ENCODE results near the gene GDPD2. TPM values are rescaled to one million over a fixed set of nuclear protein-coding genes. Genes with fewer than 3 reads are reported as not detected.

The GDPD2 gene
- total and polyA plus RNA-seq, 2 donors from 2014 or later, result 2.5 to 7.0 TPM

GRCh38 chrX:70453024-70453618 lies 30.0 kb downstream of the GDPD2 start:
- no peaks in the 10 kb centered on the region for H3K36me3 ChIP-seq (ENCODE audit: control insufficient read depth in 2 of 3, insufficient read depth in 3 of 3, low read length in 3 of 3)
- FAIRE-seq (no peak), DNase-seq (no peak)
- H3K9ac ChIP-seq (ENCODE audit: low read length in 3 of 3), result peak overlapping the region in 1 of 3 donors; percentile 40
- no peaks in the 10 kb centered on the region for H3K9me3 ChIP-seq (ENCODE audit: control insufficient read depth in 2 of 3, insufficient read depth in 1 of 3, low read length in 3 of 3)
- no peak overlapping the region for H3K27ac ChIP-seq (ENCODE audit: low read depth in 2 of 2, low read length in 2 of 2)
- peak overlapping the region in 2 of 3 donors; percentile 24 to 54 for H3K4me3 ChIP-seq (ENCODE audit: low read length in 3 of 3)
- H3K27me3 ChIP-seq (ENCODE audit: control insufficient read depth, insufficient read depth, low read length), result no peaks in the 10 kb centered on the region
- no peak for TF ChIP-seq CTCF (IDR thresholded peaks at IDR 0.05; ENCODE audit: borderline replicate concordance, extremely low read depth, insufficient read depth)
- peaks cover 0 to 3% (median 0%) of the 10 kb centered on the region in 3 donors for H3K4me1 ChIP-seq (ENCODE audit: control insufficient read depth in 2 of 3, insufficient read depth in 2 of 3, low read depth in 1 of 3, low read length in 3 of 3)
- intact Hi-C loops (cut with DNase I), result no loop called here

GRCh38 chrX:70454441-70455365 lies 31.6 kb downstream of the GDPD2 start:
- Histone ChIP-seq H3K27me3 (ENCODE audit: control insufficient read depth, insufficient read depth, low read length) (no peaks in the 10 kb centered on the region), H3K4me1 (ENCODE audit: control insufficient read depth in 2 of 3, insufficient read depth in 2 of 3, low read depth in 1 of 3, low read length in 3 of 3) (peaks cover 0 to 3% (median 0%) of the 10 kb centered on the region in 3 donors), H3K4me3 (ENCODE audit: low read length in 3 of 3) (peak overlapping the region; percentile 61 to 69 (median 63)), H3K9me3 (ENCODE audit: control insufficient read depth in 2 of 3, insufficient read depth in 1 of 3, low read length in 3 of 3) (no peaks in the 10 kb centered on the region), H3K36me3 (ENCODE audit: control insufficient read depth in 2 of 3, insufficient read depth in 3 of 3, low read length in 3 of 3) (no peaks in the 10 kb centered on the region), H3K9ac (ENCODE audit: low read length in 3 of 3) (peak overlapping the region; percentile 27 to 71 (median 32)), H3K27ac (ENCODE audit: low read depth in 2 of 2, low read length in 2 of 2) (peak overlapping the region; percentile 83 to 93)
- DNase-seq, result peak; percentile 94 to 95 (median 95)
- TF ChIP-seq CTCF (IDR thresholded peaks at IDR 0.05; ENCODE audit: borderline replicate concordance, extremely low read depth, insufficient read depth), result peak; percentile 62
- intact Hi-C loops (cut with DNase I), result no loop called here
- no peak for FAIRE-seq

GRCh38 chrX:70455366-70456202 lies 32.5 kb downstream of the GDPD2 start:
- Histone ChIP-seq H3K27me3 (ENCODE audit: control insufficient read depth, insufficient read depth, low read length) (no peaks in the 10 kb centered on the region), H3K4me1 (ENCODE audit: control insufficient read depth in 2 of 3, insufficient read depth in 2 of 3, low read depth in 1 of 3, low read length in 3 of 3) (peaks cover 0 to 3% (median 0%) of the 10 kb centered on the region in 3 donors), H3K36me3 (ENCODE audit: control insufficient read depth in 2 of 3, insufficient read depth in 3 of 3, low read length in 3 of 3) (no peaks in the 10 kb centered on the region), H3K9me3 (ENCODE audit: control insufficient read depth in 2 of 3, insufficient read depth in 1 of 3, low read length in 3 of 3) (no peaks in the 10 kb centered on the region), H3K4me3 (ENCODE audit: low read length in 3 of 3) (peak overlapping the region; percentile 52 to 69 (median 63)), H3K9ac (ENCODE audit: low read length in 3 of 3) (peak overlapping the region; percentile 27 to 71 (median 32)), H3K27ac (ENCODE audit: low read depth in 2 of 2, low read length in 2 of 2) (peak overlapping the region; percentile 83 to 93)
- TF ChIP-seq CTCF (IDR thresholded peaks at IDR 0.05; ENCODE audit: borderline replicate concordance, extremely low read depth, insufficient read depth), result no peak
- DNase-seq (peak in 3 of 5 donors; percentile 39 to 64 (median 53)), FAIRE-seq (no peak)
- intact Hi-C loops (cut with DNase I), result no loop called here

Measured in kidney (tissue), 14 donors.